Activated CD4-positive, alpha-beta T cell treated with anti-CD3 and anti-CD28 coated beads, Interleukin-2, amount 10 ng/mL, durations not matched to agents 24 days and 14 days (primary cell): ENCODE data around the gene NAGK. TPM values are rescaled to one million over a fixed set of nuclear protein-coding genes. Genes with fewer than 3 reads are reported as not detected.
A peak's percentile ranks its signal among the peaks of the same experiment; 100 is the strongest.
"Not testable (repeated sequence)": the region's sequence is repeated elsewhere in the genome, so short reads cannot be mapped to it uniquely, and the experiment has no call there.

Source experiments
- DNase-seq: peaks from one replicate; pipeline ENCODE4 v3.0.0; 2022
- H3K27ac Mint-ChIP-seq: one replicate; pipeline ENCODE4 v1.8.0; 2022; ENCODE audit warnings: mild to moderate bottlenecking, mixed read lengths
- H3K27me3 Mint-ChIP-seq: one replicate; pipeline ENCODE4 v1.8.0; 2022; ENCODE audit warnings: mixed read lengths
- H3K36me3 Mint-ChIP-seq: one replicate; pipeline ENCODE4 v1.8.0; 2022; ENCODE audit warnings: low read depth, mild to moderate bottlenecking, mixed read lengths
- H3K4me1 Mint-ChIP-seq: one replicate; pipeline ENCODE4 v1.8.0; 2021; ENCODE audit warnings: mixed read lengths
- H3K4me3 Mint-ChIP-seq: one replicate; pipeline ENCODE4 v1.8.0; 2022; ENCODE audit warnings: mild to moderate bottlenecking, moderate library complexity, mixed read lengths
- H3K9me3 Mint-ChIP-seq: one replicate; pipeline ENCODE4 v1.8.0; 2021; ENCODE audit warnings: mixed read lengths
- intact Hi-C: fragments of 100-400 bp; cut with micrococcal nuclease; formaldehyde crosslinking; loops from one replicate; pipeline ENCODE4 v1.15.1; 2023
- total RNA-seq: library from RNA; stranded (reverse); gene quantifications from 2 replicates; pipeline ENCODE4 v1.2.3, GENCODE V29; 2022

NAGK gene
- total RNA-seq, 1 donor from 2014 or later: 67.1 TPM

DNA sequence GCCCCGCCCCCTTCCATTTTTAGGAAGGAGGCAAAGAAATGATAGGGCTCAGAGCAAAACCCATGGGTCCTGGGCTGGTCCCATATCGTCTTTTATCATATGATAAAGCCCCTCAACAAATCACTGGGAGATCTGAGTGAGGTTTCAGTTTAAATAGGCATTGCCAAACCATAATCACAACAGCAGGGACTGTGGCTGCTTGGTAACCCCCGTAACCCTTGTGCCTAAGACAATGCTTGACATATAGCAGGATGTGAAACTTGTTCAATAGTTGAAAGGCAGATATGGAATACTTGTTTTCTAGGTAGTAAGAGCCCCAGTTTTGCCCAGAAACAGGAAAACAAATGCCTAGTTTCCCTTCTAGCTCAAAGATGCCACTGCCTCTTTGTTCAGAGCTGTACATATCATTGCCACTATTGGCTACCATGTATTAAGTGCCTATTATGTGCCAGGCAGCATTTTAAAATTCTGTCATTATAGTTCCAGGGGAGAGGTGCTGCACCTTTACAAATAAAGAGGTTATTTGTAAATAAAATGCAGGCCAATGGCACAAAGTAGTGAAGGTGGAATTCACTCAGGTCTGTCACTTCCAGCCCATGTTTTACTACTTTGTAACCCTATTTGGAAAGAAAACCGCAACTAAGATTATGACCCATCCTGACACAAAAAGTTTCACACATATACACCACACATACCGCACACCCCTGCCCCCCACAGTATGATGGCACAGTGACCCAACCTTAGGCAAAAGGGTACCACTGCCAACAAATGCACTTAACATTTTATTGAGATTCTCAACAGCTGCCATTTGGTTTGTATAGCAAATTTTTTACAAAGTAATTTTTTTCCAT, 14.2 kb downstream of the NAGK start:
- no peaks in the 10 kb centered on the region for H3K9me3 Mint-ChIP-seq
- no peak for DNase-seq
- intact Hi-C loops: loop anchor here (2.0 kb wide), 1 partner anchor 14 kb away; the partner anchor contains the start of gene NAGK
- H3K4me1 Mint-ChIP-seq: peaks cover 6% of the 10 kb centered on the region
- H3K27me3 Mint-ChIP-seq: peaks cover 7% of the 10 kb centered on the region
- peaks cover 8% of the 10 kb centered on the region for H3K36me3 Mint-ChIP-seq
- H3K27ac Mint-ChIP-seq: peak overlapping the region; percentile 45
- no peak overlapping the region for H3K4me3 Mint-ChIP-seq

DNA sequence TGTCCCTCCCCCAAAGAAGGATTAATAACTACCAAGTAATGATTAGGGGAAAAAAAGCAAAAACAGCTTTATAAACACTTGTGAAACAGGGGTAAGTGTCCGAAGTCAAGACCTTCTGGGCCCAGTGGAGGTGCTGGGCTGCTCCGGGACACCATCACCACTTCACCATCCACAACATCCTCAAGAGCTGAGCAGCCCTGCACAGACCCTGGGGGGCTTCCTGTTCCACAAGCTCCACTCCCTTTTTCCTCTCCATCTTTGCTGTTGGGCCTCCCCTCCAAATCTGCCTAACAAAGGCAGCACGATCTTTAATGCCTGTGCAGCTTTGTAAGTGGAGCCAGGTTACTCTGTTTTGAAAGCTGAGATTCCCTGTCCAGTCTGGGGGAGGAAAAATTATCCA, 14.8 kb downstream of the NAGK start:
- H3K4me1 Mint-ChIP-seq, H3K27me3 Mint-ChIP-seq, H3K9me3 Mint-ChIP-seq, H3K4me3 Mint-ChIP-seq, DNase-seq, H3K36me3 Mint-ChIP-seq, H3K27ac Mint-ChIP-seq: not testable (repeated sequence)
- intact Hi-C loops: loop anchor here (2.0 kb wide), 1 partner anchor 14 kb away; the partner anchor contains the start of gene NAGK

DNA sequence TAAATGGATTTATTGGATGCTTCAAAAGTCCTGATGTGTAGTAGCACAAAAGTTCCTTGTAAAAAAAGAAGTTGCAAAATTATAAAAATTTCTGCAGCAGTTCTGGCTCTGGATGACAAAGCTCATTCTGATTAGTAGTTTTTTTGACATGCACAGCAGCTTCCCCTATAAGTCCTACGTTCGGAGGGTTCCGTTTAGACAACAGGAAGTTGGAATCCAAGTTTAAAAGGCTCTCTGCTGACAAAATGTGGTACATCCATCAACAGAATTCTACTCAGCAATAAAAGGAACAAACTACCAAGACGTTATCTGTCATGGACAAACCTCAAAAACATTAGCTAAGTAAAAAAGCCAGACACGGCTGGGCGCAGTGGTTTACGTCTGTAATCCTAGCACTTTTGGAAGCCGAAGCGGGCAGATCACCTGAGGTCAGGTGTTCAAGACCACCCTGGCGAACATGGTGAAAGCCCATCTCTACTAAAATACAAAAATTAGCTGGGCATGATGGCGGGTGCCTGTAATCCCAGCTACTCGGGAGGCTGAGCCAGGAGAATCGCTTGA, 15.4 kb downstream of the NAGK start:
- H3K4me1 Mint-ChIP-seq, H3K27me3 Mint-ChIP-seq, H3K36me3 Mint-ChIP-seq, H3K27ac Mint-ChIP-seq, H3K4me3 Mint-ChIP-seq, DNase-seq, H3K9me3 Mint-ChIP-seq: not testable (repeated sequence)
- intact Hi-C loops: loop anchor here (2.0 kb wide), 1 partner anchor 15 kb away; the partner anchor contains the start of gene NAGK

DNA sequence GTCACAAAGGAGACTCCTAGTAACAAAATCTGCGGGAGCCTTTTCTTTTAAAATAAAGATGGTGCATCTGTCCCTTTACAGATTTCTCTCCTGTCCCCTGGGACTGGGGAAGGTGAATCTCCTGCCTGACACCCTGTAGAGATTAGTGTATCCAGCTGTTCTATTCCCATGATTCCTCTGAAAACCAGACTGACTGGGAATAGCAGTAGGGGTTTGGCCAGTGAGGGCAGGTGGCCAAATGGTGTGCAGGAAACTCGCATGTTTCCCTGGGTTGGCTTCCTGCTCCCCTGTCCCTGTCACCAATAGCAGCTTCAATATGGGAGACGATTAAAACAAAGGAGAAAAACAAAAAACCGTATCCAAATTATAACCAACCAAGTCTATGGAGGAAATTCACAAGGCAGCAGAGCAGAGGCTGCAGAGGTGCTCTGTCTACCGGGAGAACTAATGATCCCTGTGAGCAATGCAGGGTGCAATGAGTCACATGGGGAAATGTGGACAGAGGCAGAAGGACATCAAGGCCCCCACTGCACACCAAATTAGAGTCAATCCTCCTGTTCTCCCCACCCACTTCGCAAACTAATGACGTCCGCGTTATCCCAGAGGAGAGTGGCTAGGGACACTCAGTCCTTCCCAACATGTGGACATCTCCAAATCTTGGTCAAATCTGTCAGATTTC, 17.0 kb downstream of the NAGK start:
- H3K27me3 Mint-ChIP-seq: not testable (repeated sequence)

DNA sequence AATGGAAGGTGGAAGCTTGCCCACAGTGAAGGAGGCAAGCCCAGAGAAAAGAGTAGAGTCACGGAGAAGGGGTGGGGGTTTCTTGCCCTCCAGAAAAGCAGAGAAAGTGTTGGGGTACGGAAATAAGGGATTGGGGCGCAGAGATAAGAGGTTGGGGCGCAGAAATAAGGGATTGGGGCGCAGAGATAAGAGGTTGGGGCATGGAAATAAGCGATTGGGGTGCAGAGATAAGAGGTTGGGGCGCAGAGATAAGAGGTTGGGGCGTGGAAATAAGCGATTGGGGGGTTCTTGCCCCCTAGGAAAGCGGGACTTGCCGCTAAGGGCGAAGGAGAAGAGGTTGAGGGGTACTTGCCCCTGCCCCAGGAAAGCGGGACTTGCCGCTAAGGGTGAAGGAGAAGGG, 21.0 kb downstream of the NAGK start:
- intact Hi-C loops, H3K9me3 Mint-ChIP-seq, H3K4me3 Mint-ChIP-seq, DNase-seq, H3K4me1 Mint-ChIP-seq, H3K27ac Mint-ChIP-seq, H3K27me3 Mint-ChIP-seq, H3K36me3 Mint-ChIP-seq: not testable (repeated sequence)

More for the DNA sequence above, 17.0 kb downstream of the NAGK start:
- DNase-seq, H3K36me3 Mint-ChIP-seq, H3K4me1 Mint-ChIP-seq, H3K9me3 Mint-ChIP-seq, intact Hi-C loops, H3K27ac Mint-ChIP-seq, H3K4me3 Mint-ChIP-seq: not testable (repeated sequence)

DNA sequence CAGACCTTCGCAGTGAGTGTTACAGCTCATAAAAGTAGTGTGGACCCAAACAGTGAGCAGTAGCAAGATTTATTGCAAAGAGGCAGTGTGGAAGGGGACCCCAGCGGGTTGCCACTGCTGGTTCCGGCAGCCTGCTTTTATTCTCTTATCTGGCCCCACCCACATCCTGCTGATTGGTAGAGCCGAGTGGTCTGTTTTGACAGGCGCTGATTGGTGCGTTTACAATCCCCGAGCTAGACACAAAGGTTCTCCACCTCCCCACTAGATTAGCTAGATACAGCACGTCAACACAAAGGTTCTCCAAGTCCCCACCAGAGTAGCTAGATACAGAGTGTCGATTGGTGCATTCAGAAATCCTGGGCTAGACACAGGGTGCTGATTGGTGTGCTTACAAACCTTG, 23.4 kb downstream of the NAGK start:
- H3K27me3 Mint-ChIP-seq, H3K4me3 Mint-ChIP-seq, H3K9me3 Mint-ChIP-seq, H3K36me3 Mint-ChIP-seq, DNase-seq, H3K27ac Mint-ChIP-seq, intact Hi-C loops, H3K4me1 Mint-ChIP-seq: not testable (repeated sequence)

DNA sequence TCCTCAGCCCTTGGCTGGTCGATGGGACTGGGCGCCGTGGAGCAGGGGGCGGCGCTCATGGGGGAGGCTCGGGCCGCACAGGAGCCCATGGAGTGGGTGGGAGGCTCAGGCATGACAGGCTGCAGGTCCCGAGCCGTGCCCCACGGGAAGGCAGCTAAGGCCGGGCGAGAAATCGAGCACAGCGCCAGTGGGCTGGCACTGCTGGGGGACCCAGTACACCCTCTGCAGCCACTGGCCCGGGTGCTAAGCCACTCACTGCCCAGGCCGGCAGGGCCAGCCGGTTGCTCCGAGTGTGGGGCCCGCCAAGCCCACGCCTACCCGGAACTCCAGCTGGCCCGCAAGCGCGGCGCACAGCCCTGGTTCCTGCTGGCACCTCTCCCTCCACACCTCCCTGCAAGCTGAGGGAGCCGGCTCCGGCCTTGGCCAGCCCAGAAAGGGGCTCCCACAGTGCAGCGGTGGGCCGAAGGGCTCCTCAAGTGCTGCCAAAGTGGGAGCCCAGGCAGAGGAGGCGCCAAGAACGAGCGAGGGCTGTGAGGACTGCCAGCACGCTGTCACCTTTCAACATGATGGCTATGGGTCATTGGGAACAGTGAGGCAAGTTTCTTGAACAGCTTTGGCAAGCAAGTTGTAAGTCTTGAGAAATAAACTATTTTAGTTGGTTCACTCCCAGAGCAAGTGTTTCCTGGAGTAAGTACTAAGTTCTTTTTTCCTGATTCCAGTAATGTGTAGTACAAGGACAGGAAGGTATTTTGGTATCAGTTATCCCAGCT, 24.2 kb downstream of the NAGK start:
- intact Hi-C loops, H3K36me3 Mint-ChIP-seq, H3K27ac Mint-ChIP-seq, H3K27me3 Mint-ChIP-seq, DNase-seq, H3K4me3 Mint-ChIP-seq, H3K9me3 Mint-ChIP-seq, H3K4me1 Mint-ChIP-seq: not testable (repeated sequence)

DNA sequence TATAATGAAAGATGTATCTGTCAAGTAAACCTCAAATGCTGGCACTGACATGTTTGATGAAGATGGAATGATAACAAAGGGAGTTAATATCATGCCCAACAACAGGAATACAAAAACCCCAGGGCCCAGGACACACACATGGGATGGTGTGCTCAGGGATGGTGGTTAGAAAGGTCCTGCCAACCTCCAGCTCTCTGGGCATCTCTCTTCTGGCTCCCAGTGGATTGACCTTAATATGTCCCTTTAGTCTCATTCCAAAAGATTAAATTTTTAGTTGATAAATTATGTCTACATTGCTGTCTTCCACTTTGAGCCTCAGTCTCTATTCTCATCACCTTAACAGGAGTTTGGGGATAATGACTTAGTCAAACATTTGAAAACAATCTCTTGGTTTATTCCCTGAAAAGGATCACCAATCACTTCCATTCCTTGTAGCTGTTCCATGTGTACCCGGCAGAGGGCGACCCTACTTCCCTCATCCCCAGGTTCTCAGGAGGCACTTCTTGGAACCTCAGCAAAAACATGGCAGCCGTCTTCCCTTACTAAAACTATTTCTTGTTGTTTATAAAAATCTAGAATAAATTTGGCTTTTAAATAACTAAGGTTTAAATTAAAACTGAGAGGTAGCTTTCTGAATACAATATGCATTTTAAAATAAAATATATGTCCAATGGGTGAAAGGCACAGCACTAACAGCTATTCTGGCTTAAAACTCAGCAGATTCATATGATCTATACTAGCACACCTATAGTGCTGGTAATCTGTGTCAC, 31.9 kb downstream of the NAGK start:
- peak; percentile 78 for DNase-seq
- Mint-ChIP-seq H3K4me3 (no peak overlapping the region), H3K9me3 (no peaks in the 10 kb centered on the region), H3K27ac (no peak overlapping the region), H3K36me3 (peaks cover under 1% of the 10 kb centered on the region), H3K27me3 (peaks cover 10% of the 10 kb centered on the region), H3K4me1 (no peaks in the 10 kb centered on the region)
- intact Hi-C loops: no loop called here

DNA sequence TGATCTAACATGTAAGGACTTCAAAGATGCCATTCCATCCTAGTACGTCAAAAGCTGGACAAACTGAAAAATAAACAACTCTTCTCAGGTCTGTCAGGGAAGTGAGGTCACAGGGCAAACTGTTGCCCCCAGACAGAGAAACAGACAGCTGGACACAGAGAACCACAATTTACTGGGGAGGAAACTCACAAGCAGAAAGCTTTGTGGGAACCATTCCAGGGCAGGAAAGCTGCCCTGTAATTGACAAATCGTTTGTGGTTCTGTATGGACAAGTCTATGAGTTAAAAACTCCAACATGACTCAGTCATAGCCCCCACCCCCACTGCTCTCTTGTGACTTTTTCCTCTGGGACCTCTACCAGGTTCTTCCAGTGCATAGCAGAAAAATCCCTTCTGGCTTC, 33.2 kb downstream of the NAGK start:
- H3K4me1 Mint-ChIP-seq: no peaks in the 10 kb centered on the region
- no peak overlapping the region for H3K27ac Mint-ChIP-seq
- intact Hi-C loops: no loop called here
- H3K27me3 Mint-ChIP-seq: peaks cover 8% of the 10 kb centered on the region
- peaks cover 2% of the 10 kb centered on the region for H3K36me3 Mint-ChIP-seq
- no peak overlapping the region for H3K4me3 Mint-ChIP-seq
- DNase-seq: no peak
- H3K9me3 Mint-ChIP-seq: no peaks in the 10 kb centered on the region

DNA sequence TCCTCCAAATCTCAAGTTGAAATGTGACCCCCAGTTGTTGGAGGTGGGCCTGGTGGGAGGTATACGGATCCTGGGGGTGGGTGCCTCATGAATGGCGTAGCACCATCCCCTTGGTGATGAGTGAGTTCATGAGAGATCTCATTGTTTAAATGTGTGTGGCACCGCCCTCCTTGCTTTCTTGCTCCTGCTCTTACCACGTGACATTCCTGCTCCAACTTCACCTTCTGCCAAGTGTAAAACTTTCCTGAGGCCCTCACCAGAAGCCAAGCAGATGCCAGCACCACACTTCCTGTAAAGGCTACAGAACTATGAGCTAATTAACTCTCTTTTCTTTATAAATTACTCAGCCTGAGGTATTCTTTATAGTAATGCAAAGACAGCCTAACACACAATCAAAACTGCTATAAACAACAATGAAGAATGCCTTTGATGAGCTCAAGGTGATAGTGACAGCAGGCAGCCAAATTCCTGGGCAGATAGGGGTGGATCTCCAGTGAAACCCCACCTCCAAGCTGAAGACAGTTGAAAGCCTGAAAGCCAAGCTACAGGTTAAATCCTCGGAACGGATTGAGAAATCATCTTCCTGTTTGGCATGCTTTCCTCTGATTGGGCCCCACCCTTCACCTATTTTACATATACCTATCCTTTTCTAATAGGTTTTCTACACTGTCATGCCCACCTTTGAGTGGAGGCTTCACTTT, 34.7 kb downstream of the NAGK start:
- peaks cover 3% of the 10 kb centered on the region for H3K27me3 Mint-ChIP-seq
- no peak for DNase-seq
- no peak overlapping the region for H3K4me3 Mint-ChIP-seq
- no peaks in the 10 kb centered on the region for H3K4me1 Mint-ChIP-seq
- H3K27ac Mint-ChIP-seq: no peak overlapping the region
- H3K36me3 Mint-ChIP-seq: peaks cover 3% of the 10 kb centered on the region
- H3K9me3 Mint-ChIP-seq: no peaks in the 10 kb centered on the region
- intact Hi-C loops: no loop called here

DNA sequence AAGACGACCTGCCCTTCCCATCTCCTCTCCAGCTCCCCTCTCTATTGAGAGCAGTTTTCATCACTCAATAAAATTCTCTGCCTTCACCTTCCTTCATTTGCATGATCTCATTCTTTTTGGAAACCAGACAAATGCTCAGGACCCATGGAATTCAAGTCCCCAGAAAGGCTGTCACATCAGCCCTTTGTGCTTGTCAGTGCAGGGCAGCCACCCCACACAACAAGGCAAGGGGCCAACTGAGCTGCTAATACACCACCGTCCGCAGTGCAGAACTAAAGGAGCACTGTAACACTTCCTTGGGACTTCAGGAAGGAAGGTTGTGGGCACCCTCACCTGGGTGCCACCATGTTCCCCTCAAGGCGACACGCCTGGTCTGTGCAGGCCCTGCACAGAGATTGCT, 35.4 kb downstream of the NAGK start:
- Mint-ChIP-seq H3K27ac (no peak overlapping the region), H3K9me3 (no peaks in the 10 kb centered on the region), H3K4me3 (no peak overlapping the region), H3K36me3 (peaks cover 8% of the 10 kb centered on the region), H3K4me1 (no peaks in the 10 kb centered on the region), H3K27me3 (peaks cover 3% of the 10 kb centered on the region)
- intact Hi-C loops: no loop called here
- no peak for DNase-seq

DNA sequence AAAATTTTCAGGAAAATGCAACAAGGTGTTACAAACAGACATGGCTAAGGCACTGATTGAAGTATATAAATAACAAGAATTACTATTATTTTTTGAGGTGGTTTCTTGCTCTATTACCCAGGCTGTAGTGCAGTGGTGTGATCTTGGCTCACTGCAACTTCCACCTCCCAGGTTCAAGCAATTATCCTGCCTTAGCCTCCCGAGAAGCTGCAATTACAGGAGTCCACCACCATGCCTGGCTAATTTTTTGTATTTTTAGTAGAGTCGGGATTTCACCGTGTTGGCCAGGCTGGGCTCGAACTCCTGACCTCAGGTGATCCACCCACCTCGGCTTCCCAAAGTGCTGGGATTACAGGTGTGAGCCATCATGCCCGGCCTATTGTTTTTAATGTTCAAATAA, 38.0 kb downstream of the NAGK start:
- H3K9me3 Mint-ChIP-seq: not testable (repeated sequence)

DNA sequence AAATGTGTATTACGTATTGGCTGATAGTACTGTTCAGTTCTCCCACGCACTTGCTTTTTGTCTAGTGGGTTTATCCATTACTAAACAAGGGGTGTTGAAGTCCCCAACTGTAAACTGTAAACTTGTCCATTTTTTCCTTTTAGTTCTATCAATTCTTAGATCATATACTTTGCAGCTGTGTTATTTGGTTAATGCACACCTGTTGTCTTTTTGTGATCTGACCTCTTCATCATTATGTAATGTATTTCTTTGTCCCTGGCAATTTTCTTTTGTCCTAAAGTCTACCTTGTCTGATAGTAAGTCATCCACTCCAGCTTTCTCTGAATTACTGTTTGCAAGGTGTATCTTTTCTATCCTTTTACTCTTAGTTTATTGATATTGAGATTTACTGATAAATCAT, 39.6 kb downstream of the NAGK start:
- Mint-ChIP-seq H3K4me1 (peaks cover 3% of the 10 kb centered on the region), H3K4me3 (no peak overlapping the region), H3K36me3 (peaks cover 18% of the 10 kb centered on the region), H3K9me3 (no peaks in the 10 kb centered on the region), H3K27me3 (no peaks in the 10 kb centered on the region), H3K27ac (no peak overlapping the region)
- no peak for DNase-seq
- intact Hi-C loops: no loop called here

More for the DNA sequence above, 38.0 kb downstream of the NAGK start:
- H3K27me3 Mint-ChIP-seq, H3K27ac Mint-ChIP-seq, intact Hi-C loops, H3K4me3 Mint-ChIP-seq, H3K4me1 Mint-ChIP-seq, DNase-seq: not testable (repeated sequence)
- peaks cover 15% of the 10 kb centered on the region for H3K36me3 Mint-ChIP-seq
